ENCODE data around the gene SYNDIG1.

GRCh38 chr20:24583169-24583792 lies 113.9 kb downstream of the SYNDIG1 start:
- TF ChIP-seq, protein P1, sequence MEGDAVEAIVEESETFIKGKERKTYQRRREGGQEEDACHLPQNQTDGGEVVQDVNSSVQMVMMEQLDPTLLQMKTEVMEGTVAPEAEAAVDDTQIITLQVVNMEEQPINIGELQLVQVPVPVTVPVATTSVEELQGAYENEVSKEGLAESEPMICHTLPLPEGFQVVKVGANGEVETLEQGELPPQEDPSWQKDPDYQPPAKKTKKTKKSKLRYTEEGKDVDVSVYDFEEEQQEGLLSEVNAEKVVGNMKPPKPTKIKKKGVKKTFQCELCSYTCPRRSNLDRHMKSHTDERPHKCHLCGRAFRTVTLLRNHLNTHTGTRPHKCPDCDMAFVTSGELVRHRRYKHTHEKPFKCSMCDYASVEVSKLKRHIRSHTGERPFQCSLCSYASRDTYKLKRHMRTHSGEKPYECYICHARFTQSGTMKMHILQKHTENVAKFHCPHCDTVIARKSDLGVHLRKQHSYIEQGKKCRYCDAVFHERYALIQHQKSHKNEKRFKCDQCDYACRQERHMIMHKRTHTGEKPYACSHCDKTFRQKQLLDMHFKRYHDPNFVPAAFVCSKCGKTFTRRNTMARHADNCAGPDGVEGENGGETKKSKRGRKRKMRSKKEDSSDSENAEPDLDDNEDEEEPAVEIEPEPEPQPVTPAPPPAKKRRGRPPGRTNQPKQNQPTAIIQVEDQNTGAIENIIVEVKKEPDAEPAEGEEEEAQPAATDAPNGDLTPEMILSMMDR (IDR thresholded peaks at IDR 0.05; ENCODE audit: insufficient read depth, low read length) = no peak
- no peak for TF ChIP-seq POLR2AphosphoS5 (IDR thresholded peaks at IDR 0.05; ENCODE audit: low read depth)
